HG03025 (cell line): ENCODE results near the gene NUDT14.

Experiments used
- ATAC-seq: cut with Tn5 transposase; IDR thresholded peaks from one replicate; pipeline ENCODE4 v1.9.1; 2021; ENCODE audit warnings: mild to moderate bottlenecking, moderate library complexity; ENCODE audit not compliant: unreplicated experiment, low FRiP score

The NUDT14 gene

GRCh38 chr14:105212541-105213300 lies 31.6 kb upstream of the NUDT14 start:
- ATAC-seq, result no peak

- no peak for ATAC-seq
Measured at GRCh38 chr14:105211758-105212089, 30.6 kb upstream of the NUDT14 start.

GRCh38 chr14:105211086-105211757 lies 30.1 kb upstream of the NUDT14 start:
- no peak for ATAC-seq

GRCh38 chr14:105210266-105211025 lies 29.3 kb upstream of the NUDT14 start:
- no peak for ATAC-seq

GRCh38 chr14:105209646-105210045 lies 28.5 kb upstream of the NUDT14 start:
- no peak for ATAC-seq

- ATAC-seq, result no peak
Measured at GRCh38 chr14:105209091-105209490, 28.0 kb upstream of the NUDT14 start.

- no peak for ATAC-seq
Measured at GRCh38 chr14:105208738-105209075, 27.6 kb upstream of the NUDT14 start.

GRCh38 chr14:105207996-105208737 lies 27.1 kb upstream of the NUDT14 start:
- no peak for ATAC-seq

- no peak for ATAC-seq
Measured at GRCh38 chr14:105207460-105207901, 26.4 kb upstream of the NUDT14 start.

GRCh38 chr14:105206873-105207272 lies 25.8 kb upstream of the NUDT14 start:
- ATAC-seq, result no peak

- ATAC-seq, result no peak
Measured at GRCh38 chr14:105205673-105206208, 24.6 kb upstream of the NUDT14 start.

GRCh38 chr14:105204931-105205672 lies 24.0 kb upstream of the NUDT14 start:
- ATAC-seq, result no peak

GRCh38 chr14:105204206-105204930 lies 23.3 kb upstream of the NUDT14 start:
- ATAC-seq, result no peak

GRCh38 chr14:105203701-105204100 lies 22.6 kb upstream of the NUDT14 start:
- ATAC-seq, result no peak

GRCh38 chr14:105203057-105203531 lies 22.0 kb upstream of the NUDT14 start:
- ATAC-seq, result no peak

- no peak for ATAC-seq
Measured at GRCh38 chr14:105201925-105202513, 20.9 kb upstream of the NUDT14 start.

GRCh38 chr14:105201156-105201924 lies 20.2 kb upstream of the NUDT14 start:
- ATAC-seq, result no peak

GRCh38 chr14:105200641-105201040 lies 19.5 kb upstream of the NUDT14 start:
- no peak for ATAC-seq
